HCT116 (cell line): ENCODE results near the gene LRFN4. TPM values are rescaled to one million over a fixed set of nuclear protein-coding genes. Genes with fewer than 3 reads are reported as not detected.

Experiments used
- ATF3 ChIP-seq: IDR thresholded peaks from 2 replicates; pipeline ENCODE4 v1.6.1; 2012
- CTCF ChIP-seq, 3 experiments: fragments of 200-600 bp in 1 of 3; sonication (generic) in 1 of 3; IDR thresholded peaks in 2 of 3; conservative IDR thresholded peaks in 1 of 3; 2 replicates each; pipeline ENCODE4 v1.5.1; 2012 to 2017; ENCODE audit warnings: low read depth in 2 of 3, low read length in 2 of 3, antibody characterized with exemption in 1 of 3, borderline replicate concordance in 1 of 3, control low read depth in 1 of 3, mild to moderate bottlenecking in 1 of 3, mixed read lengths in 1 of 3, mixed run types in 1 of 3, moderate library complexity in 1 of 3; ENCODE audit not compliant: insufficient read depth in 1 of 3
- ELF1 ChIP-seq: IDR thresholded peaks from 2 replicates; pipeline ENCODE4 v1.6.1; 2012; ENCODE audit warnings: low read depth, borderline replicate concordance
- EZH2phosphoT487 ChIP-seq: fragments of 200-600 bp; IDR thresholded peaks from 2 replicates; pipeline ENCODE4 v1.6.1; 2018; ENCODE audit warnings: antibody characterized with exemption, borderline replicate concordance
- JUND ChIP-seq: IDR thresholded peaks from 2 replicates; pipeline ENCODE4 v1.6.1; 2012
- POLR2A ChIP-seq: IDR thresholded peaks from 2 replicates; pipeline ENCODE4 v1.7.0; 2011; ENCODE audit warnings: borderline replicate concordance; ENCODE audit not compliant: insufficient read depth, insufficient read length; ENCODE audit errors: extremely low read depth
- REST ChIP-seq: IDR thresholded peaks from 2 replicates; pipeline ENCODE4 v1.6.1; 2012; ENCODE audit warnings: low read depth
- SRF ChIP-seq: IDR thresholded peaks from 2 replicates; pipeline ENCODE4 v1.6.1; 2012; ENCODE audit warnings: low read depth
- YY1 ChIP-seq: IDR thresholded peaks from 2 replicates; pipeline ENCODE4 v1.6.1; 2011; ENCODE audit warnings: low read length, low read depth, moderate library complexity, mild to moderate bottlenecking; ENCODE audit not compliant: insufficient replicate concordance; ENCODE audit errors: extremely low read depth
- ZFX ChIP-seq: fragments of 450-650 bp; IDR thresholded peaks from 2 replicates; pipeline ENCODE4 v1.6.1; 2017
- ZNF274 ChIP-seq: fragments of 200-500 bp; sonication (Bioruptor generic); IDR thresholded peaks from 2 replicates; pipeline ENCODE4 v1.6.1; 2014; ENCODE audit warnings: mild to moderate bottlenecking, low read depth, low read length, inconsistent platforms
- total RNA-seq: library from RNA; stranded (reverse); gene quantifications from one replicate; pipeline ENCODE4 v1.2.1, GENCODE V29; 2021; ENCODE audit not compliant: unreplicated experiment

Gene LRFN4
- total RNA-seq, 1 experiment from 2014 or later, result 55.4 TPM

- TF ChIP-seq YY1 (peak; percentile 97), SRF (no peak; the same call in 1 of the 2 replicates), REST (no peak), POLR2A (peak; percentile 57), JUND (no peak), ZNF274 (no peak), EZH2phosphoT487 (no peak), ATF3 (no peak), CTCF (IDR thresholded peaks at IDR 0.05 in 2 of 3, conservative IDR thresholded peaks at IDR 0.05 in 1 of 3; ENCODE audit: borderline replicate concordance in 1 of 3, insufficient read depth in 1 of 3, low read depth in 2 of 3, low read length in 2 of 3) (no peak), ELF1 (no peak; the same call in 1 of the 2 replicates), ZFX (peak; percentile 94)
Observed at GRCh38 chr11:66842896-66843775, 13.7 kb upstream of the LRFN4 start, which contains the start of gene RCE1 (continued).
